Muscle layer of colon (tissue), 2 donors: ENCODE data around the gene HIPK4.

Experiments
- H3K27ac ChIP-seq: one replicate; pipeline ENCODE4 v1.7.0; 2013; ENCODE audit warnings: low read depth, mild to moderate bottlenecking, low read length, moderate library complexity
- H3K27me3 ChIP-seq, 2 donors: one replicate each; pipeline ENCODE4 v1.7.0; 2013; ENCODE audit warnings: low read length in 2 of 2, mild to moderate bottlenecking in 2 of 2; ENCODE audit not compliant: insufficient read depth in 2 of 2, control insufficient read depth in 1 of 2
- H3K36me3 ChIP-seq: one replicate; pipeline ENCODE4 v1.7.0; 2013; ENCODE audit warnings: mild to moderate bottlenecking, low read length; ENCODE audit not compliant: insufficient read depth
- H3K4me1 ChIP-seq: one replicate; pipeline ENCODE4 v1.7.0; 2013; ENCODE audit warnings: mild to moderate bottlenecking, low read length; ENCODE audit not compliant: insufficient read depth
- H3K4me3 ChIP-seq, 2 donors: one replicate each; pipeline ENCODE4 v1.7.0; 2013; ENCODE audit warnings: low read length in 2 of 2, low read depth in 1 of 2, mild to moderate bottlenecking in 1 of 2, moderate library complexity in 1 of 2
- H3K9ac ChIP-seq: one replicate; pipeline ENCODE4 v1.7.0; 2013; ENCODE audit warnings: low read length
- H3K9me3 ChIP-seq: one replicate; pipeline ENCODE4 v1.7.0; 2013; ENCODE audit warnings: mild to moderate bottlenecking, low read length
- donor health status: abdominal sarcoma.
- donor health status: Adenocarcinoma of cecum.

The HIPK4 gene

GRCh38 chr19:40369797-40370196 is 20.2 kb downstream of the HIPK4 start:
- Histone ChIP-seq H3K9me3 (no peaks in the 10 kb centered on the region), H3K36me3 (peaks cover 64% of the 10 kb centered on the region), H3K4me1 (peaks cover 6% of the 10 kb centered on the region), H3K27me3 (no peaks in the 10 kb centered on the region), H3K4me3 (no peak overlapping the region), H3K27ac (no peak overlapping the region), H3K9ac (no peak overlapping the region)

- H3K27me3 ChIP-seq = no peaks in the 10 kb centered on the region
- H3K4me3 ChIP-seq = no peak overlapping the region
- peaks cover 48% of the 10 kb centered on the region for H3K36me3 ChIP-seq
- H3K27ac ChIP-seq = no peak overlapping the region
- H3K4me1 ChIP-seq = peaks cover 6% of the 10 kb centered on the region
- no peak overlapping the region for H3K9ac ChIP-seq
- H3K9me3 ChIP-seq = no peaks in the 10 kb centered on the region
Observed at GRCh38 chr19:40367577-40368434, 22.2 kb downstream of the HIPK4 start.

GRCh38 chr19:40366697-40367561 is 23.1 kb downstream of the HIPK4 start:
- Histone ChIP-seq H3K9me3 (no peaks in the 10 kb centered on the region), H3K9ac (no peak overlapping the region), H3K27me3 (no peaks in the 10 kb centered on the region), H3K4me3 (no peak overlapping the region), H3K36me3 (peaks cover 41% of the 10 kb centered on the region), H3K4me1 (peaks cover 6% of the 10 kb centered on the region), H3K27ac (no peak overlapping the region)

- Histone ChIP-seq H3K27me3 (no peaks in the 10 kb centered on the region), H3K4me3 (peak overlapping the region; percentile 31 to 45), H3K9me3 (no peaks in the 10 kb centered on the region), H3K4me1 (peaks cover 6% of the 10 kb centered on the region), H3K27ac (peak overlapping the region; percentile 59), H3K36me3 (peaks cover 30% of the 10 kb centered on the region), H3K9ac (no peak overlapping the region)
Observed at GRCh38 chr19:40365613-40366401, 24.2 kb downstream of the HIPK4 start.

GRCh38 chr19:40365010-40365409 is 25.0 kb downstream of the HIPK4 start:
- Histone ChIP-seq H3K36me3 (peaks cover 25% of the 10 kb centered on the region), H3K4me3 (peak overlapping the region in 1 of 2 donors; percentile 31), H3K27ac (peak overlapping the region; percentile 59), H3K4me1 (peaks cover 6% of the 10 kb centered on the region), H3K9ac (no peak overlapping the region), H3K27me3 (no peaks in the 10 kb centered on the region), H3K9me3 (no peaks in the 10 kb centered on the region)

GRCh38 chr19:40363069-40363468 is 26.9 kb downstream of the HIPK4 start:
- Histone ChIP-seq H3K27me3 (no peaks in the 10 kb centered on the region), H3K36me3 (peaks cover 18% of the 10 kb centered on the region), H3K9ac (no peak overlapping the region), H3K27ac (no peak overlapping the region), H3K4me1 (peaks cover 6% of the 10 kb centered on the region), H3K9me3 (no peaks in the 10 kb centered on the region), H3K4me3 (no peak overlapping the region)

GRCh38 chr19:40362160-40362559 is 27.8 kb downstream of the HIPK4 start:
- H3K27ac ChIP-seq = no peak overlapping the region
- no peaks in the 10 kb centered on the region for H3K27me3 ChIP-seq
- H3K9me3 ChIP-seq = no peaks in the 10 kb centered on the region
- H3K4me1 ChIP-seq = peaks cover 6% of the 10 kb centered on the region
- no peak overlapping the region for H3K4me3 ChIP-seq
- H3K9ac ChIP-seq = no peak overlapping the region
- H3K36me3 ChIP-seq = peaks cover 9% of the 10 kb centered on the region

GRCh38 chr19:40360708-40361241 is 29.2 kb downstream of the HIPK4 start:
- Histone ChIP-seq H3K9me3 (no peaks in the 10 kb centered on the region), H3K27me3 (no peaks in the 10 kb centered on the region), H3K9ac (no peak overlapping the region), H3K27ac (no peak overlapping the region), H3K4me3 (no peak overlapping the region), H3K4me1 (peaks cover under 1% of the 10 kb centered on the region), H3K36me3 (no peaks in the 10 kb centered on the region)

- H3K9ac ChIP-seq = no peak overlapping the region
Observed at GRCh38 chr19:40360020-40360707, 29.8 kb downstream of the HIPK4 start.

GRCh38 chr19:40358773-40359172 is 31.2 kb downstream of the HIPK4 start:
- Histone ChIP-seq H3K4me3 (no peak overlapping the region), H3K36me3 (no peaks in the 10 kb centered on the region), H3K27ac (no peak overlapping the region), H3K9me3 (no peaks in the 10 kb centered on the region), H3K4me1 (no peaks in the 10 kb centered on the region), H3K27me3 (no peaks in the 10 kb centered on the region), H3K9ac (no peak overlapping the region)

More at GRCh38 chr19:40360020-40360707, 29.8 kb downstream of the HIPK4 start:
- no peaks in the 10 kb centered on the region for H3K4me1 ChIP-seq
- H3K27ac ChIP-seq = no peak overlapping the region
- H3K9me3 ChIP-seq = no peaks in the 10 kb centered on the region
- no peaks in the 10 kb centered on the region for H3K27me3 ChIP-seq
- H3K4me3 ChIP-seq = no peak overlapping the region
- no peaks in the 10 kb centered on the region for H3K36me3 ChIP-seq
